H9 (cell line): Measurements from ENCODE around the gene HMOX1. TPM values are rescaled to one million over a fixed set of nuclear protein-coding genes. Genes with fewer than 3 reads are reported as not detected.

Source experiments
- DNase-seq: peaks from one replicate; pipeline ENCODE4 v3.0.0-alpha.2; 2017
- H2AFZ ChIP-seq: one replicate; pipeline ENCODE4 v1.6.1; 2013; ENCODE audit warnings: mild to moderate bottlenecking, low read length, control low read depth, moderate library complexity
- H2AK5ac ChIP-seq: 2 replicates; pipeline ENCODE4 v1.6.1; 2013; ENCODE audit warnings: low read length, control low read depth, mixed read lengths; ENCODE audit not compliant: insufficient read length
- H2BK120ac ChIP-seq: one replicate; pipeline ENCODE4 v1.6.1; 2013; ENCODE audit warnings: low read depth, mild to moderate bottlenecking, low read length, control low read depth, inconsistent platforms; ENCODE audit not compliant: poor library complexity, severe bottlenecking
- H2BK12ac ChIP-seq: 2 replicates; pipeline ENCODE4 v1.6.1; 2013; ENCODE audit warnings: low read length, control low read depth, mixed read lengths, low read depth; ENCODE audit not compliant: insufficient read length
- H2BK15ac ChIP-seq: 2 replicates; pipeline ENCODE4 v1.6.1; 2013; ENCODE audit warnings: low read depth, low read length, control low read depth
- H2BK20ac ChIP-seq: one replicate; pipeline ENCODE4 v1.6.1; 2013; ENCODE audit warnings: low read depth, mild to moderate bottlenecking, low read length, control low read depth, inconsistent platforms; ENCODE audit not compliant: poor library complexity, severe bottlenecking
- H2BK5ac ChIP-seq: 2 replicates; pipeline ENCODE4 v1.6.1; 2013; ENCODE audit warnings: low read length, control low read depth, mixed read lengths; ENCODE audit not compliant: insufficient read length
- H3K14ac ChIP-seq: 2 replicates; pipeline ENCODE4 v1.6.1; 2013; ENCODE audit warnings: low read length, control low read depth; ENCODE audit not compliant: insufficient read depth
- H3K18ac ChIP-seq: 2 replicates; pipeline ENCODE4 v1.6.1; 2013; ENCODE audit warnings: low read depth, mild to moderate bottlenecking, mixed read lengths, low read length, control low read depth; ENCODE audit not compliant: insufficient read length
- H3K23ac ChIP-seq: 2 replicates; pipeline ENCODE4 v1.6.1; 2013; ENCODE audit warnings: low read length, control low read depth, mixed read lengths, low read depth; ENCODE audit not compliant: insufficient read length
- H3K23me2 ChIP-seq: 2 replicates; pipeline ENCODE4 v1.6.1; 2013; ENCODE audit warnings: low read depth, mild to moderate bottlenecking, mixed read lengths, low read length, control low read depth; ENCODE audit not compliant: insufficient read length, poor library complexity, severe bottlenecking
- H3K27ac ChIP-seq: 2 replicates; pipeline ENCODE4 v1.5.1; 2013; ENCODE audit warnings: low read length, control low read depth, mixed read lengths, low read depth; ENCODE audit not compliant: insufficient read length
- H3K27me3 ChIP-seq: 2 replicates; pipeline ENCODE4 v1.6.1; 2013; ENCODE audit warnings: low read length, control low read depth, inconsistent platforms; ENCODE audit not compliant: insufficient read depth
- H3K4ac ChIP-seq: 2 replicates; pipeline ENCODE4 v1.6.1; 2013; ENCODE audit warnings: low read depth, mild to moderate bottlenecking, control low read depth, inconsistent platforms, low read length, moderate library complexity
- H3K4me1 ChIP-seq: 2 replicates; pipeline ENCODE4 v1.6.1; 2013; ENCODE audit warnings: low read length, control low read depth, inconsistent platforms; ENCODE audit not compliant: insufficient read depth
- H3K4me2 ChIP-seq: 2 replicates; pipeline ENCODE4 v1.6.1; 2013; ENCODE audit warnings: low read length, control low read depth, mixed read lengths; ENCODE audit not compliant: insufficient read length, insufficient read depth
- H3K56ac ChIP-seq: 2 replicates; pipeline ENCODE4 v1.6.1; 2013; ENCODE audit warnings: low read depth, mild to moderate bottlenecking, mixed read lengths, low read length, control low read depth; ENCODE audit not compliant: insufficient read length
- H3K79me1 ChIP-seq: 2 replicates; pipeline ENCODE4 v1.6.1; 2013; ENCODE audit warnings: low read depth, mild to moderate bottlenecking, moderate library complexity, low read length, control low read depth, inconsistent platforms; ENCODE audit not compliant: insufficient read depth, poor library complexity, severe bottlenecking
- H3K79me2 ChIP-seq: 2 replicates; pipeline ENCODE4 v1.6.1; 2013; ENCODE audit warnings: low read length, control low read depth, inconsistent platforms; ENCODE audit not compliant: insufficient read depth
- H3K9ac ChIP-seq: 2 replicates; pipeline ENCODE4 v1.6.1; 2013; ENCODE audit warnings: low read length, control low read depth, mixed read lengths; ENCODE audit not compliant: insufficient read length; ENCODE audit errors: extremely low read depth
- H3K9me3 ChIP-seq: one replicate; pipeline ENCODE4 v1.6.1; 2013; ENCODE audit warnings: low read depth, low read length, inconsistent platforms; ENCODE audit not compliant: control insufficient read depth
- H3T11ph ChIP-seq: one replicate; pipeline ENCODE4 v1.6.1; 2013; ENCODE audit warnings: mild to moderate bottlenecking, low read length, control low read depth, inconsistent platforms
- H4K20me1 ChIP-seq: one replicate; pipeline ENCODE4 v1.6.1; 2013; ENCODE audit not compliant: control insufficient read depth, insufficient read length, insufficient read depth
- H4K5ac ChIP-seq: 2 replicates; pipeline ENCODE4 v1.6.1; 2013; ENCODE audit warnings: low read depth, mild to moderate bottlenecking, mixed read lengths, low read length, control low read depth; ENCODE audit not compliant: insufficient read length
- H4K8ac ChIP-seq: replicated peaks from 2 replicates; pipeline ENCODE4 v1.6.1; 2013; ENCODE audit warnings: low read length, control low read depth, mixed read lengths, low read depth; ENCODE audit not compliant: insufficient read length
- H4K91ac ChIP-seq: 2 replicates; pipeline ENCODE4 v1.6.1; 2013; ENCODE audit warnings: low read depth, mild to moderate bottlenecking, moderate library complexity, mixed read lengths, low read length, control low read depth; ENCODE audit not compliant: insufficient read length
- H3K27ac Mint-ChIP-seq, 3 experiments: 2 replicates in 2 of 3; 3 replicates in 1 of 3; pipeline ENCODE4 v1.8.0; 2020 to 2021; ENCODE audit warnings: mixed read lengths in 3 of 3, mild to moderate bottlenecking in 1 of 3, moderate library complexity in 1 of 3
- H3K27me3 Mint-ChIP-seq: 2 replicates; pipeline ENCODE4 v1.8.0; 2021; ENCODE audit warnings: low read depth, mild to moderate bottlenecking, moderate library complexity, mixed read lengths
- H3K36me3 Mint-ChIP-seq, 3 experiments: 2 replicates in 2 of 3; 3 replicates in 1 of 3; pipeline ENCODE4 v1.8.0; 2020 to 2021; ENCODE audit warnings: low read depth in 3 of 3, mixed read lengths in 3 of 3; ENCODE audit not compliant: insufficient read depth in 1 of 3
- H3K4me1 Mint-ChIP-seq, 2 experiments: 2 replicates each; pipeline ENCODE4 v1.8.0; 2020; ENCODE audit warnings: mixed read lengths in 2 of 2
- H3K4me3 Mint-ChIP-seq, 2 experiments: 2 replicates in 1 of 2; 3 replicates in 1 of 2; pipeline ENCODE4 v1.8.0; 2020 to 2021; ENCODE audit warnings: mild to moderate bottlenecking in 2 of 2, mixed read lengths in 2 of 2, moderate library complexity in 1 of 2
- H3K9me3 Mint-ChIP-seq, 2 experiments: 2 replicates in 1 of 2; 3 replicates in 1 of 2; pipeline ENCODE4 v1.8.0; 2020; ENCODE audit warnings: mild to moderate bottlenecking in 2 of 2, mixed read lengths in 2 of 2, moderate library complexity in 1 of 2
- CTCF ChIP-seq: fragments of 200-600 bp; sonication (generic); conservative IDR thresholded peaks from 3 replicates; pipeline ENCODE4 v1.8.0; 2021; ENCODE audit warnings: antibody characterized with exemption, mild to moderate bottlenecking
- WGBS: extraction: QIAGEN DNeasy Blood & Tissue Kit; methylation state at CpG from one replicate; pipeline ENCODE4 v1.1.7; 2013; ENCODE audit warnings: missing lambda C conversion rate, low lambda C conversion rate, mixed read lengths; ENCODE audit not compliant: insufficient read length; ENCODE audit errors: extremely low coverage; 5-methylcytosine and 5-hydroxymethylcytosine counted together
- total RNA-seq: library from RNA; stranded (reverse); gene quantifications from 2 replicates; pipeline ENCODE4 v1.2.1, GENCODE V29; 2021

HMOX1 gene
- total RNA-seq, 1 experiment from 2014 or later = 22.7 TPM

GRCh38 chr22:35347462-35347861 is 33.4 kb upstream of the HMOX1 start:
- no peaks in the 10 kb centered on the region for H3K4me1 ChIP-seq
- no peak overlapping the region for H2BK20ac ChIP-seq
- no peak overlapping the region for H3T11ph ChIP-seq
- peaks cover 7% of the 10 kb centered on the region for H3K23me2 ChIP-seq
- no peak overlapping the region for H3K56ac ChIP-seq
- H2BK5ac ChIP-seq = no peak overlapping the region
- no peaks in the 10 kb centered on the region for H4K20me1 ChIP-seq
- Mint-ChIP-seq H3K36me3 (no peaks in the 10 kb centered on the region; a peak in 3 of 7 replicates), H3K27ac (no peak overlapping the region; a peak in 1 of 7 replicates), H3K4me1 (peaks cover 15 to 25% of the 10 kb centered on the region in 2 experiments), H3K9me3 (no peaks in the 10 kb centered on the region), H3K4me3 (no peak overlapping the region), H3K27me3 (peaks cover 12% of the 10 kb centered on the region)
- no peak overlapping the region for H3K4ac ChIP-seq
- no peak overlapping the region for H4K91ac ChIP-seq
- H4K8ac ChIP-seq = no peak overlapping the region
- no peak overlapping the region for H3K4me2 ChIP-seq
- no peaks in the 10 kb centered on the region; the same call in 1 of the 2 replicates for H3K79me2 ChIP-seq
- H3K27ac ChIP-seq = no peak overlapping the region
- no CpG with 5 or more reads among the region's 10 CpGs for WGBS
- H3K9me3 ChIP-seq = no peaks in the 10 kb centered on the region
- no peak overlapping the region for H2BK15ac ChIP-seq
- no peak overlapping the region for H2BK120ac ChIP-seq
- no peak overlapping the region for H3K14ac ChIP-seq
- DNase-seq = no peak
- H3K27me3 ChIP-seq = no peaks in the 10 kb centered on the region
- no peak overlapping the region for H3K18ac ChIP-seq
- no peak overlapping the region for H2BK12ac ChIP-seq
- no peak overlapping the region for H2AK5ac ChIP-seq
- no peak overlapping the region for H3K9ac ChIP-seq
- H4K5ac ChIP-seq = no peak overlapping the region
- H3K79me1 ChIP-seq = no peaks in the 10 kb centered on the region
- H2AFZ ChIP-seq = no peak overlapping the region
- no peak for TF ChIP-seq CTCF
- H3K23ac ChIP-seq = no peak overlapping the region
